GM23338 (cell line): ENCODE measurements around the gene FOXP2. TPM values are rescaled to one million over a fixed set of nuclear protein-coding genes. Genes with fewer than 3 reads are reported as not detected.

Experiments
- ATAC-seq: fragments of 200-7000 bp; cut with Tn5 transposase; 3 replicates; pipeline ENCODE4 v1.9.1; 2020
- DNase-seq: peaks from one replicate; pipeline ENCODE4 v3.0.0-alpha.2; 2015; ENCODE audit warnings: low spot score
- H2AFZ ChIP-seq: fragments of 200-600 bp; sonication (generic); 2 replicates; pipeline ENCODE4 v1.8.0; 2016; ENCODE audit warnings: antibody characterized with exemption, mild to moderate bottlenecking, moderate library complexity
- H3F3A ChIP-seq: fragments of 200-600 bp; sonication (generic); replicated peaks from 2 replicates; pipeline ENCODE4 v1.8.0; 2017; ENCODE audit warnings: antibody characterized with exemption, mixed run types, low read depth
- H3K27ac ChIP-seq: fragments of 200-600 bp; sonication (generic); 2 replicates; pipeline ENCODE4 v1.6.1; 2016; ENCODE audit warnings: low read depth
- H3K27me3 ChIP-seq: fragments of 200-600 bp; sonication (generic); 2 replicates; pipeline ENCODE4 v1.8.0; 2016; ENCODE audit warnings: mild to moderate bottlenecking, mixed run types, moderate library complexity; ENCODE audit not compliant: insufficient read depth
- H3K36me3 ChIP-seq: fragments of 200-600 bp; sonication (generic); 2 replicates; pipeline ENCODE4 v1.8.0; 2016; ENCODE audit warnings: mild to moderate bottlenecking; ENCODE audit not compliant: insufficient read depth
- H3K4me1 ChIP-seq: fragments of 200-600 bp; sonication (generic); 2 replicates; pipeline ENCODE4 v1.8.0; 2016; ENCODE audit warnings: mild to moderate bottlenecking, moderate library complexity; ENCODE audit not compliant: insufficient read depth
- H3K4me2 ChIP-seq: fragments of 200-600 bp; sonication (generic); 2 replicates; pipeline ENCODE4 v1.7.1; 2017; ENCODE audit warnings: mixed run types
- H3K4me3 ChIP-seq: fragments of 200-600 bp; sonication (generic); 2 replicates; pipeline ENCODE4 v1.6.1; 2016; ENCODE audit warnings: mixed run types
- H3K79me2 ChIP-seq: fragments of 200-600 bp; sonication (generic); replicated peaks from 2 replicates; pipeline ENCODE4 v1.8.0; 2017; ENCODE audit warnings: mild to moderate bottlenecking; ENCODE audit not compliant: insufficient read depth
- H3K9me2 ChIP-seq: fragments of 200-600 bp; sonication (generic); 2 replicates; pipeline ENCODE4 v1.8.0; 2017; ENCODE audit not compliant: insufficient read depth
- H4K20me1 ChIP-seq: fragments of 200-600 bp; sonication (generic); replicated peaks from 2 replicates; pipeline ENCODE4 v1.8.0; 2017; ENCODE audit warnings: mild to moderate bottlenecking; ENCODE audit not compliant: insufficient read depth
- H3K27ac Mint-ChIP-seq: 2 replicates; pipeline ENCODE4 v1.8.0; 2020; ENCODE audit warnings: inconsistent platforms, mild to moderate bottlenecking, moderate library complexity, mixed read lengths
- H3K27me3 Mint-ChIP-seq: 3 replicates; pipeline ENCODE4 v1.8.0; 2022; ENCODE audit warnings: low read depth, mild to moderate bottlenecking, moderate library complexity, mixed read lengths, inconsistent platforms; ENCODE audit not compliant: insufficient read depth, poor library complexity
- H3K36me3 Mint-ChIP-seq: 3 replicates; pipeline ENCODE4 v1.8.0; 2021; ENCODE audit warnings: low read depth, mild to moderate bottlenecking, inconsistent platforms, moderate library complexity, mixed read lengths
- H3K4me1 Mint-ChIP-seq: 3 replicates; pipeline ENCODE4 v1.8.0; 2020; ENCODE audit warnings: mild to moderate bottlenecking, inconsistent platforms, mixed read lengths
- H3K4me3 Mint-ChIP-seq: 3 replicates; pipeline ENCODE4 v1.8.0; 2021; ENCODE audit warnings: moderate library complexity, mild to moderate bottlenecking, inconsistent platforms, mixed read lengths
- H3K9me3 Mint-ChIP-seq: 3 replicates; pipeline ENCODE4 v1.8.0; 2020; ENCODE audit warnings: moderate library complexity, mild to moderate bottlenecking, inconsistent platforms, mixed read lengths
- CREB1 ChIP-seq: fragments of 250-450 bp; sonication (Bioruptor Pico); IDR thresholded peaks from 2 replicates; pipeline ENCODE4 v1.5.0; 2020; ENCODE audit warnings: low read depth, mild to moderate bottlenecking, moderate library complexity
- CTCF ChIP-seq, 2 experiments: fragments of 200-600 bp in 1 of 2; sonication (generic) in 1 of 2; conservative IDR thresholded peaks; 2 replicates each; pipeline versions ENCODE4 v1.5.1 to v1.6.1; 2016 to 2017; ENCODE audit warnings: antibody characterized with exemption in 2 of 2, low read depth in 2 of 2, mild to moderate bottlenecking in 2 of 2, moderate library complexity in 1 of 2
- ETS1 ChIP-seq: IDR thresholded peaks from 2 replicates; pipeline ENCODE4 v1.6.1; 2016; ENCODE audit warnings: antibody characterized with exemption
- EZH2 ChIP-seq: fragments of 200-600 bp; sonication (generic); IDR thresholded peaks from one replicate; pipeline ENCODE4 v1.8.0; 2017; ENCODE audit warnings: antibody characterized with exemption, mild to moderate bottlenecking, low read depth; ENCODE audit not compliant: unreplicated experiment
- EZH2phosphoT487 ChIP-seq: fragments of 200-600 bp; sonication (generic); IDR thresholded peaks from one replicate; pipeline ENCODE4 v1.8.1; 2018; ENCODE audit warnings: antibody characterized with exemption; ENCODE audit not compliant: unreplicated experiment
- JUNB ChIP-seq: IDR thresholded peaks from one replicate; pipeline ENCODE4 v1.6.1; 2016; ENCODE audit warnings: antibody characterized with exemption; ENCODE audit not compliant: unreplicated experiment
- NANOG ChIP-seq: IDR thresholded peaks from 2 replicates; pipeline ENCODE4 v1.6.1; 2016; ENCODE audit warnings: antibody characterized with exemption, borderline replicate concordance
- POLR2AphosphoS5 ChIP-seq: IDR thresholded peaks from 2 replicates; pipeline ENCODE4 v1.6.1; 2016; ENCODE audit warnings: antibody characterized with exemption, low read depth
- REST ChIP-seq: IDR thresholded peaks from one replicate; pipeline ENCODE4 v1.6.1; 2018; ENCODE audit warnings: antibody characterized with exemption; ENCODE audit not compliant: unreplicated experiment
- STAT1 ChIP-seq: IDR thresholded peaks from one replicate; pipeline ENCODE4 v1.6.1; 2016; ENCODE audit warnings: antibody characterized with exemption; ENCODE audit not compliant: unreplicated experiment
- ZNF114 ChIP-seq: fragments of 250-450 bp; sonication (Bioruptor Pico); IDR thresholded peaks from 2 replicates; pipeline ENCODE4 v1.5.0; 2020; ENCODE audit warnings: mild to moderate bottlenecking, moderate library complexity
- ZNF331 ChIP-seq: fragments of 250-450 bp; sonication (Bioruptor Pico); IDR thresholded peaks from 2 replicates; pipeline ENCODE4 v1.5.0; 2020; ENCODE audit warnings: low read depth, mild to moderate bottlenecking, moderate library complexity
- ZNF462 ChIP-seq: fragments of 250-450 bp; sonication (Bioruptor Pico); IDR thresholded peaks from 2 replicates; pipeline ENCODE4 v1.5.0; 2020; ENCODE audit warnings: mild to moderate bottlenecking, moderate library complexity
- polyA plus RNA-seq: library from polyadenylated mRNA; unstranded; fragments of >200 nt; fragmentation: Nextera tagmentation; extraction: Ambion mirVana; gene quantifications from 2 replicates; pipeline ENCODE4 v1.2.1, GENCODE V29; 2016
- total RNA-seq: library from RNA; depleted of rRNA; stranded (reverse); fragments of >200 nt; shearing (Covaris generic); gene quantifications from 2 replicates; pipeline ENCODE4 v1.2.3, GENCODE V29; 2014

The FOXP2 gene
- total and polyA plus RNA-seq, 2 experiments from 2014 or later = 0.03 to 0.24 TPM

GRCh38 chr7:114530057-114530611 lies 115.5 kb downstream of the FOXP2 start:
- H2AFZ ChIP-seq = no peak overlapping the region
- no peak for TF ChIP-seq EZH2phosphoT487
- no peak for TF ChIP-seq EZH2
- no peak for TF ChIP-seq JUNB
- no peak for TF ChIP-seq ETS1
- TF ChIP-seq CTCF (conservative IDR thresholded peaks at IDR 0.05; ENCODE audit: low read depth in 2 of 2) = no peak
- TF ChIP-seq ZNF462 (CRISPR knock-in tag) = no peak
- no peak for TF ChIP-seq ZNF331
- TF ChIP-seq POLR2AphosphoS5 = no peak
- no peak for TF ChIP-seq CREB1 (CRISPR knock-in tag)
- TF ChIP-seq REST = no peak
- TF ChIP-seq STAT1 = no peak
- no peak for TF ChIP-seq NANOG
- TF ChIP-seq ZNF114 (CRISPR knock-in tag) = no peak
- H3K36me3 ChIP-seq = no peaks in the 10 kb centered on the region
- Mint-ChIP-seq H3K9me3 (no peaks in the 10 kb centered on the region), H3K4me3 (no peak overlapping the region), H3K36me3 (no peaks in the 10 kb centered on the region), H3K4me1 (peaks cover 2% of the 10 kb centered on the region; the same call in 2 of the 3 replicates), H3K27me3 (peaks cover 2% of the 10 kb centered on the region), H3K27ac (no peak overlapping the region)
- H3F3A ChIP-seq = no peaks in the 10 kb centered on the region
- H3K27ac ChIP-seq = no peak overlapping the region
- H3K27me3 ChIP-seq = no peaks in the 10 kb centered on the region
- no peaks in the 10 kb centered on the region for H3K9me2 ChIP-seq
- H3K4me2 ChIP-seq = no peak overlapping the region
- no peaks in the 10 kb centered on the region for H3K4me1 ChIP-seq
- H3K4me3 ChIP-seq = no peak overlapping the region
- ATAC-seq (no peak), DNase-seq (no peak)
- no peaks in the 10 kb centered on the region for H3K79me2 ChIP-seq
- H4K20me1 ChIP-seq = no peaks in the 10 kb centered on the region
